ENCODE results near the gene HARS1. TPM values are rescaled to one million over a fixed set of nuclear protein-coding genes. Genes with fewer than 3 reads are reported as not detected.

HARS1 gene
- total and polyA plus RNA-seq, 2 donors (not counting 1 experiment from before 2014, with no cell fraction given) = 32.6 to 60.5 TPM

GRCh38 chr5:140713562-140714094, 22.5 kb upstream of the HARS1 start:
- Mint-ChIP-seq H3K4me1 (peaks cover 14% of the 10 kb centered on the region), H3K27me3 (no peaks in the 10 kb centered on the region), H3K4me3 (no peak overlapping the region), H3K27ac (no peak overlapping the region), H3K9me3 (ENCODE audit: insufficient read depth) (no peaks in the 10 kb centered on the region)
- H3K4me1 ChIP-seq (ENCODE audit: control insufficient read depth in 2 of 2, insufficient read depth in 2 of 2, low read length in 2 of 2) = peaks cover 5 to 11% of the 10 kb centered on the region in 2 donors
- DNase-seq (no peak), ATAC-seq (ENCODE audit: low read depth) (no peak)
- peaks cover 0 to 3% (median 0%) of the 10 kb centered on the region in 3 donors for H3K9me3 ChIP-seq (ENCODE audit: control extremely low read depth in 1 of 3, control insufficient read depth in 2 of 3, insufficient read depth in 1 of 3, low read length in 2 of 3)
- H3K4me3 ChIP-seq (ENCODE audit: control extremely low read depth in 1 of 5, extremely low read depth in 1 of 5, insufficient read depth in 1 of 5, low read depth in 2 of 5, low read length in 4 of 5) = no peak overlapping the region
- H3K36me3 ChIP-seq (replicated peaks in 1 of 2; ENCODE audit: control extremely low read depth in 1 of 2, control insufficient read depth in 1 of 2, extremely low read depth in 1 of 2, insufficient read depth in 2 of 2, low read length in 1 of 2) = no peaks in the 10 kb centered on the region
- no peaks in the 10 kb centered on the region for H3K79me2 ChIP-seq (ENCODE audit: control insufficient read depth, insufficient read depth, low read length)
- H3K9ac ChIP-seq (ENCODE audit: low read length) = no peak overlapping the region
- H2AFZ ChIP-seq (ENCODE audit: insufficient read depth, low read depth, low read length, poor library complexity, severe bottlenecking) = no peak overlapping the region
- TF ChIP-seq CTCF (IDR thresholded peaks at IDR 0.05) (no peak), EZH2 (IDR thresholded peaks at IDR 0.05; ENCODE audit: borderline replicate concordance, insufficient read depth, low read depth, low read length, poor library complexity, severe bottlenecking) (no peak)
- H3K27me3 ChIP-seq (replicated peaks in 1 of 4; ENCODE audit: control extremely low read depth in 1 of 4, control insufficient read depth in 3 of 4, insufficient read depth in 4 of 4, low read length in 3 of 4) = no peaks in the 10 kb centered on the region
- ChIA-PET CTCF (no interaction called here), POLR2A (no interaction called here)
- no peak overlapping the region for H3K27ac ChIP-seq (ENCODE audit: low read length in 2 of 2)
- no peak overlapping the region for H3K4me2 ChIP-seq (replicated peaks; ENCODE audit: low read depth, low read length, poor library complexity, severe bottlenecking)
- whole genome bisulfite sequencing (ENCODE audit: insufficient coverage) = no CpG with 5 or more reads among the region's 1 CpG
- H4K20me1 ChIP-seq (ENCODE audit: control insufficient read depth, insufficient read depth, low read length, poor library complexity, severe bottlenecking) = no peaks in the 10 kb centered on the region
- intact Hi-C loops (cut with micrococcal nuclease) = loop anchor here (5.0 kb wide), 1 partner anchor 606 kb away; no protein-coding TSS in a partner anchor

GRCh38 chr5:140711794-140712193, 20.6 kb upstream of the HARS1 start:
- H3K9ac ChIP-seq (ENCODE audit: low read length) = no peak overlapping the region
- WGBS (ENCODE audit: insufficient coverage) = no CpG with 5 or more reads among the region's 1 CpG
- ChIA-PET CTCF (interaction anchor here (0.9 to 2.0 kb wide), 6 partner anchors 8 to 353 kb away, joined by 3 to 10 read pairs (median 4); partner anchors contain the start of gene ANKHD1), POLR2A (interaction anchor here (1.1 kb wide), 1 partner anchor 73 kb away, joined by 5 read pairs; the partner anchor contains the start of gene TMCO6)
- no peaks in the 10 kb centered on the region for H3K27me3 ChIP-seq (replicated peaks in 1 of 4; ENCODE audit: control extremely low read depth in 1 of 4, control insufficient read depth in 3 of 4, insufficient read depth in 4 of 4, low read length in 3 of 4)
- no peak overlapping the region for H3K27ac ChIP-seq (ENCODE audit: low read length in 2 of 2)
- Mint-ChIP-seq H3K9me3 (ENCODE audit: insufficient read depth) (no peaks in the 10 kb centered on the region), H3K27me3 (no peaks in the 10 kb centered on the region), H3K27ac (no peak overlapping the region), H3K4me3 (peak overlapping the region; percentile 14), H3K4me1 (peaks cover 14% of the 10 kb centered on the region)
- no peak for ATAC-seq (ENCODE audit: low read depth)
- intact Hi-C loops (cut with micrococcal nuclease) = loop anchor here (1.0 to 5.0 kb wide), 6 partner anchors 11 to 604 kb away; partner anchors contain the start of genes ANKHD1, APBB3, HARS1 and HARS2
- no peak overlapping the region for H3K4me3 ChIP-seq (ENCODE audit: control extremely low read depth in 1 of 5, extremely low read depth in 1 of 5, insufficient read depth in 1 of 5, low read depth in 2 of 5, low read length in 4 of 5)
- peaks cover 0 to 3% (median 0%) of the 10 kb centered on the region in 3 donors for H3K9me3 ChIP-seq (ENCODE audit: control extremely low read depth in 1 of 3, control insufficient read depth in 2 of 3, insufficient read depth in 1 of 3, low read length in 2 of 3)
- no peaks in the 10 kb centered on the region for H3K36me3 ChIP-seq (replicated peaks in 1 of 2; ENCODE audit: control extremely low read depth in 1 of 2, control insufficient read depth in 1 of 2, extremely low read depth in 1 of 2, insufficient read depth in 2 of 2, low read length in 1 of 2)
- peaks cover 5 to 11% of the 10 kb centered on the region in 2 donors for H3K4me1 ChIP-seq (ENCODE audit: control insufficient read depth in 2 of 2, insufficient read depth in 2 of 2, low read length in 2 of 2)
- no peak for DNase-seq
- TF ChIP-seq CTCF (IDR thresholded peaks at IDR 0.05) (no peak), EZH2 (IDR thresholded peaks at IDR 0.05; ENCODE audit: borderline replicate concordance, insufficient read depth, low read depth, low read length, poor library complexity, severe bottlenecking) (no peak)
- H4K20me1 ChIP-seq (ENCODE audit: control insufficient read depth, insufficient read depth, low read length, poor library complexity, severe bottlenecking) = no peaks in the 10 kb centered on the region
- H3K4me2 ChIP-seq (replicated peaks; ENCODE audit: low read depth, low read length, poor library complexity, severe bottlenecking) = peak overlapping the region; percentile 68
- no peak overlapping the region for H2AFZ ChIP-seq (ENCODE audit: insufficient read depth, low read depth, low read length, poor library complexity, severe bottlenecking)
- H3K79me2 ChIP-seq (ENCODE audit: control insufficient read depth, insufficient read depth, low read length) = no peaks in the 10 kb centered on the region

Measured in B cell (primary cell).